Activated CD4-positive, alpha-beta T cell treated with anti-CD3 and anti-CD28 coated beads, Interleukin-2, amount 10 ng/mL, durations not matched to agents 24 days and 14 days (primary cell): ENCODE data around the gene PSPC1. TPM values are rescaled to one million over a fixed set of nuclear protein-coding genes. Genes with fewer than 3 reads are reported as not detected.
"Not testable (repeated sequence)": the region's sequence is repeated elsewhere in the genome, so short reads cannot be mapped to it uniquely, and the experiment has no call there.

Experiments
- DNase-seq: peaks from one replicate; pipeline ENCODE4 v3.0.0; 2022
- H3K27ac Mint-ChIP-seq: one replicate; pipeline ENCODE4 v1.8.0; 2022; ENCODE audit warnings: mild to moderate bottlenecking, mixed read lengths
- H3K27me3 Mint-ChIP-seq: one replicate; pipeline ENCODE4 v1.8.0; 2022; ENCODE audit warnings: mixed read lengths
- H3K36me3 Mint-ChIP-seq: one replicate; pipeline ENCODE4 v1.8.0; 2022; ENCODE audit warnings: low read depth, mild to moderate bottlenecking, mixed read lengths
- H3K4me1 Mint-ChIP-seq: one replicate; pipeline ENCODE4 v1.8.0; 2021; ENCODE audit warnings: mixed read lengths
- H3K4me3 Mint-ChIP-seq: one replicate; pipeline ENCODE4 v1.8.0; 2022; ENCODE audit warnings: mild to moderate bottlenecking, moderate library complexity, mixed read lengths
- H3K9me3 Mint-ChIP-seq: one replicate; pipeline ENCODE4 v1.8.0; 2021; ENCODE audit warnings: mixed read lengths
- intact Hi-C: fragments of 100-400 bp; cut with micrococcal nuclease; formaldehyde crosslinking; loops from one replicate; pipeline ENCODE4 v1.15.1; 2023
- total RNA-seq: library from RNA; stranded (reverse); gene quantifications from 2 replicates; pipeline ENCODE4 v1.2.3, GENCODE V29; 2022

PSPC1 gene
- total RNA-seq, 1 donor from 2014 or later: 71.8 TPM

GRCh38 chr13:19720039-19720438, 62.7 kb downstream of the PSPC1 start:
- intact Hi-C loops: no loop called here
- Mint-ChIP-seq H3K36me3 (peaks cover 22% of the 10 kb centered on the region), H3K4me3 (no peak overlapping the region), H3K4me1 (peaks cover 4% of the 10 kb centered on the region), H3K27ac (no peak overlapping the region), H3K27me3 (no peaks in the 10 kb centered on the region), H3K9me3 (no peaks in the 10 kb centered on the region)
- DNase-seq: no peak

- Mint-ChIP-seq H3K4me3 (no peak overlapping the region), H3K36me3 (peaks cover 24% of the 10 kb centered on the region), H3K9me3 (no peaks in the 10 kb centered on the region), H3K27me3 (no peaks in the 10 kb centered on the region), H3K4me1 (peaks cover 7% of the 10 kb centered on the region), H3K27ac (peak overlapping the region; percentile 64)
- no peak for DNase-seq
- intact Hi-C loops: loop anchor here (2.0 to 5.0 kb wide), 2 partner anchors 79 to 149 kb away; partner anchors contain the start of gene ZMYM5
Measured at GRCh38 chr13:19713186-19713965, 69.4 kb downstream of the PSPC1 start.

GRCh38 chr13:19709782-19710181, 73.0 kb downstream of the PSPC1 start:
- not testable (repeated sequence) for H3K4me3 Mint-ChIP-seq, DNase-seq, H3K27ac Mint-ChIP-seq, H3K4me1 Mint-ChIP-seq, H3K27me3 Mint-ChIP-seq, H3K9me3 Mint-ChIP-seq
- intact Hi-C loops: loop anchor here (5.0 kb wide), 1 partner anchor 153 kb away; the partner anchor contains the start of gene ZMYM5
- peaks cover 13% of the 10 kb centered on the region for H3K36me3 Mint-ChIP-seq

GRCh38 chr13:19709039-19709438, 73.7 kb downstream of the PSPC1 start:
- H3K4me3 Mint-ChIP-seq, H3K27me3 Mint-ChIP-seq, H3K27ac Mint-ChIP-seq, H3K4me1 Mint-ChIP-seq, H3K36me3 Mint-ChIP-seq, H3K9me3 Mint-ChIP-seq, DNase-seq, intact Hi-C loops: not testable (repeated sequence)

GRCh38 chr13:19704256-19704655, 78.5 kb downstream of the PSPC1 start:
- DNase-seq, H3K9me3 Mint-ChIP-seq, H3K4me1 Mint-ChIP-seq, intact Hi-C loops, H3K27ac Mint-ChIP-seq, H3K36me3 Mint-ChIP-seq, H3K27me3 Mint-ChIP-seq, H3K4me3 Mint-ChIP-seq: not testable (repeated sequence)

- DNase-seq, H3K4me1 Mint-ChIP-seq, H3K27me3 Mint-ChIP-seq, H3K36me3 Mint-ChIP-seq, H3K4me3 Mint-ChIP-seq, intact Hi-C loops, H3K27ac Mint-ChIP-seq, H3K9me3 Mint-ChIP-seq: not testable (repeated sequence)
Measured at GRCh38 chr13:19701619-19702018, 81.1 kb downstream of the PSPC1 start.

GRCh38 chr13:19700963-19701362, 81.8 kb downstream of the PSPC1 start:
- intact Hi-C loops, H3K27ac Mint-ChIP-seq, H3K4me1 Mint-ChIP-seq, H3K27me3 Mint-ChIP-seq, H3K9me3 Mint-ChIP-seq, H3K4me3 Mint-ChIP-seq, H3K36me3 Mint-ChIP-seq, DNase-seq: not testable (repeated sequence)

GRCh38 chr13:19695829-19696228, 86.9 kb downstream of the PSPC1 start:
- no peaks in the 10 kb centered on the region for H3K27me3 Mint-ChIP-seq
- intact Hi-C loops: no loop called here
- no peaks in the 10 kb centered on the region for H3K9me3 Mint-ChIP-seq
- DNase-seq: no peak
- no peak overlapping the region for H3K4me3 Mint-ChIP-seq
- H3K36me3 Mint-ChIP-seq: peaks cover 23% of the 10 kb centered on the region
- H3K4me1 Mint-ChIP-seq: peaks cover 12% of the 10 kb centered on the region
- H3K27ac Mint-ChIP-seq: no peak overlapping the region

GRCh38 chr13:19695428-19695827, 87.3 kb downstream of the PSPC1 start:
- Mint-ChIP-seq H3K27ac (no peak overlapping the region), H3K27me3 (no peaks in the 10 kb centered on the region), H3K36me3 (peaks cover 24% of the 10 kb centered on the region), H3K4me3 (no peak overlapping the region), H3K4me1 (peaks cover 12% of the 10 kb centered on the region), H3K9me3 (no peaks in the 10 kb centered on the region)
- no peak for DNase-seq
- intact Hi-C loops: no loop called here

GRCh38 chr13:19691447-19691846, 91.3 kb downstream of the PSPC1 start:
- H3K27me3 Mint-ChIP-seq, H3K27ac Mint-ChIP-seq, intact Hi-C loops, DNase-seq, H3K4me3 Mint-ChIP-seq, H3K9me3 Mint-ChIP-seq: not testable (repeated sequence)
- Mint-ChIP-seq H3K4me1 (peaks cover 14% of the 10 kb centered on the region), H3K36me3 (peaks cover 24% of the 10 kb centered on the region)

GRCh38 chr13:19685437-19685836, 97.3 kb downstream of the PSPC1 start:
- Mint-ChIP-seq H3K27ac (no peak overlapping the region), H3K9me3 (no peaks in the 10 kb centered on the region), H3K27me3 (no peaks in the 10 kb centered on the region), H3K36me3 (peaks cover 10% of the 10 kb centered on the region), H3K4me1 (peaks cover 17% of the 10 kb centered on the region), H3K4me3 (no peak overlapping the region)
- intact Hi-C loops: no loop called here
- no peak for DNase-seq

- intact Hi-C loops: no loop called here
- no peak overlapping the region for H3K4me3 Mint-ChIP-seq
- H3K27me3 Mint-ChIP-seq: no peaks in the 10 kb centered on the region
- peaks cover 15% of the 10 kb centered on the region for H3K4me1 Mint-ChIP-seq
- no peaks in the 10 kb centered on the region for H3K9me3 Mint-ChIP-seq
- H3K36me3 Mint-ChIP-seq: peaks cover 8% of the 10 kb centered on the region
- no peak for DNase-seq
- no peak overlapping the region for H3K27ac Mint-ChIP-seq
Measured at GRCh38 chr13:19685034-19685433, 97.7 kb downstream of the PSPC1 start.

- Mint-ChIP-seq H3K4me1 (peaks cover 18% of the 10 kb centered on the region), H3K27me3 (no peaks in the 10 kb centered on the region), H3K36me3 (peaks cover 10% of the 10 kb centered on the region), H3K9me3 (no peaks in the 10 kb centered on the region), H3K27ac (peak overlapping the region; percentile 34), H3K4me3 (no peak overlapping the region)
- intact Hi-C loops: no loop called here
- DNase-seq: peak; percentile 55
Measured at GRCh38 chr13:19681517-19681916, 101.2 kb downstream of the PSPC1 start.

GRCh38 chr13:19680751-19681150, 102.0 kb downstream of the PSPC1 start:
- Mint-ChIP-seq H3K4me1 (peaks cover 20% of the 10 kb centered on the region), H3K4me3 (no peak overlapping the region), H3K36me3 (peaks cover 13% of the 10 kb centered on the region), H3K27ac (no peak overlapping the region), H3K9me3 (no peaks in the 10 kb centered on the region), H3K27me3 (no peaks in the 10 kb centered on the region)
- no peak for DNase-seq
- intact Hi-C loops: no loop called here

GRCh38 chr13:19676168-19676567, 106.6 kb downstream of the PSPC1 start:
- no peak for DNase-seq
- peaks cover 35% of the 10 kb centered on the region for H3K36me3 Mint-ChIP-seq
- no peaks in the 10 kb centered on the region for H3K9me3 Mint-ChIP-seq
- H3K27ac Mint-ChIP-seq: no peak overlapping the region
- intact Hi-C loops: no loop called here
- H3K4me1 Mint-ChIP-seq: peaks cover 5% of the 10 kb centered on the region
- no peak overlapping the region for H3K4me3 Mint-ChIP-seq
- no peaks in the 10 kb centered on the region for H3K27me3 Mint-ChIP-seq
